HG03135 (cell line): ENCODE measurements around the gene PLEKHF1.
A peak's percentile ranks its signal among the peaks of the same experiment; 100 is the strongest.
"Not testable (repeated sequence)": the region's sequence is repeated elsewhere in the genome, so short reads cannot be mapped to it uniquely, and the experiment has no call there.

ENCODE experiments used
- ATAC-seq: cut with Tn5 transposase; IDR thresholded peaks from one replicate; pipeline ENCODE4 v1.9.1; 2021; ENCODE audit warnings: mild to moderate bottlenecking, moderate library complexity; ENCODE audit not compliant: unreplicated experiment

The PLEKHF1 gene

DNA sequence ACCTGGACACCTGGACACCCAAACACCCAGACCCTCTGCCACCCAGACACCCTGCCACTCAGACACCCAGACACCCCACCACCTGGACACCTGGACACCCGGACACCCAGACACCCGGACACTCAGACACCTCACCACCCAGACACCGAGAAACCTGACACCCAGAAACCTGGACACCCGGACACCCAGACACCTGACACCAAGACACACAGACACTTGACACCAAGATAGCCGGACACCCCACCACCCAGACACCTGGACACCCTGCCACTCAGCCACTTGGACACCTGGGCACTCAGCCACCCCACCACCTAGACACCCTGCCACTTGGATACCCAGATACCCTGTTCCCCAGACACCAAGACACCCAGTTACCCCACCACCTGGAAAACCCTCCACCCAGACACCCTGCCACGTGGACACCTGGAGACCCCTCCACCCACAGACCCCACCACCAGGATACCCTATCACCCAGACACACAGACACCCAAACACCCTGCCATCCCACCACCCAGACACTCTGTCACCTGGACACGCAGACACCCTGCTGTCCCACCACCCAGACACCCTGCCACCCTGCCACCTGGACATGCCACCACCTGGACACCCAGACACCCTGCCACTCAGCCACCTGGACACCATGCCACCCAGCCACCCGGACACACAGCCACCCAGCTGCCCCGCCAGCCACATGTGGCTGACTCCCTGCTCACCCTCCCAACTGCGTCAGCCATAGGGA lies 32.4 kb downstream of the PLEKHF1 start:
- no peak for ATAC-seq

DNA sequence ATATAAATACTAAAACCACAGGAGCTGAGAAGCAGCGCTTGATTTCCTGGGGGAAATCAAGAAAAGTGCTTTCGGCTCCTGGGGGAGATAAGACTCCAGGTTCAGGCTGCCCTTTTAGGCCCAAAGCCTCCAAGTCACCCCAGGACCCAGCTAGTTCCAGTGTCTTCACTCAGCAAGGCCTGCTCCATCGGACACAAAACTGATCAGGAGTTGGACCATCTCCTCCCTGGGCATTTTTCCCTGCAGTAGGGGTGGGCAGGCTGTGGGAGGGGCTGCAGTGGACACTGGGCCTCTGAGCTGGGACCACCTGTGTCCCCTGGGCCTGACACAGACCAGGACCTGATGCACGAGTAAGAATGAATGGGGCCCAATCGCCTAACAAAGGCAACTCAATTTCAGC lies 34.6 kb downstream of the PLEKHF1 start:
- ATAC-seq = no peak

DNA sequence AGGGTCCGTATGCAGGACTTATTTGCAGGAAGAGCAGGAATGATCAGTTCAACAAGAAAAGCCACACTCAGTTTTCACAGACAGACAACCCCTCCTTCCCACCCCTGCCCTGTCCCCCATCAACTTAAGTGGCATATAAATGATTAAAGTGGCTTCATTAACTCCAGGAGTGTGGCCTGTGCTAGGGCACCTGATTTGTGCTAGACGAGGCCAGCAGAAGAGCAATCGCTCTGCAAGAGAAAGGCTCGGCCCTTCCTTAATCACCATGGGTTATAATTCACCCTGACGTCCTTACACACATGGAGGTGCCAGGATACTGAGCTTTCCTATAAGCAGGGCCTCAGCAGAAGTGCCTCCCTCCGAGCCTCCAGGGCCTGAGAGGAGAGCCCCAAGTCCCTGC lies 35.2 kb downstream of the PLEKHF1 start:
- no peak for ATAC-seq

DNA sequence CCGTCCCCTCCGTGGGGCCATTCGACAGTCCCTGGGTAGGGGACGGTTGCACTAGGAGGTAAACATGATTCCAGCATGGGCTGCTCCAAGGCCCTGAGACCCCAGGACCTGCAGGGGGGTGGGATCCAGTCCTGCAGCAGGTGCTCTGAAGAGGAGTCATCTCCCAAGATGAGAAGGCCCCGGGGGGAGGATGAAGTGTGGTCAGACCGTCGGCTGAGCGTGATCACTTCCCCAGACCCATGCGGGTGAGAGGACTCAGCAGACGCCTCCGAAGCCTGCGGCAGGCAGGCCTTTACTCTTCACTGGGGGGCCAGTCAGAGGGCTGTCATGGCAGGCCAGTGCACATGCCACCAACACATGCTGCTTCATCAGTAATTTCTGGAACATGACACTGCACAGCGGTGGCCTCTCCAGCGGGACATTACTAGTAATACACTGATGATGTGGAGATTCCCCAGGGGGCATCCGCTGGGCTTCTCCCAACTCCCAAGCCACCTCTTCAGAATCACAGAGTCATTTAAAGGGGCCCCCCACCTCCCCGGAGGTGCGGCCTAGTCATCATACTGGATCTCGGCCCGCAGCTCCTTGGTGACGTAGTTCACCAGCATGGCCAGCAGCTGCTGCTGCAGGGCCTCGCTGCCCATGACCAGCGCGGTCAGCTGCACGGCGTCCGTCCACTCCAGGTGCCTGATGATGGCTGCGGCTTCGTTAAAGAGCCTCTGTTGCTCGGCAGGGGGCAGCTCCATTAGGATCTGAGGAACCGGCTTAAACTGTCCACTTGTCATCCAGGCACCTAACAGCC lies 37.1 kb downstream of the PLEKHF1 start:
- no peak for ATAC-seq

DNA sequence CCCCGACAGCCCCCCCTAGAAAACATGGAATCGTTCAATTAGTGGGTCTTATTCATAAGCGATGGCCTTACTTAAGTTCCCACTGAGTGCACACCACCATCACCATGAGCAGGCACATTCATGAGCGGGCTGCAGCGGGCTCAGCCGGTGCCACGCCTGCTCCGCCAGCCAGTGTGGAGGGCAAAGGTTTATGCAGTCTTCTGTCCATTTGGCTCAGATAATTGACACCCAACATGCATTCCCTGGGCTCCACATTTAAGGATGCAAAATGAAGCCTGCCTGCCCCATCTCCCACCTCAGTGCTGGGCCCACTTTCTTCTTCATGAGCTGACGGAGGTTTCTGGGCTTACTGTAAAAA lies 37.7 kb downstream of the PLEKHF1 start:
- no peak for ATAC-seq

DNA sequence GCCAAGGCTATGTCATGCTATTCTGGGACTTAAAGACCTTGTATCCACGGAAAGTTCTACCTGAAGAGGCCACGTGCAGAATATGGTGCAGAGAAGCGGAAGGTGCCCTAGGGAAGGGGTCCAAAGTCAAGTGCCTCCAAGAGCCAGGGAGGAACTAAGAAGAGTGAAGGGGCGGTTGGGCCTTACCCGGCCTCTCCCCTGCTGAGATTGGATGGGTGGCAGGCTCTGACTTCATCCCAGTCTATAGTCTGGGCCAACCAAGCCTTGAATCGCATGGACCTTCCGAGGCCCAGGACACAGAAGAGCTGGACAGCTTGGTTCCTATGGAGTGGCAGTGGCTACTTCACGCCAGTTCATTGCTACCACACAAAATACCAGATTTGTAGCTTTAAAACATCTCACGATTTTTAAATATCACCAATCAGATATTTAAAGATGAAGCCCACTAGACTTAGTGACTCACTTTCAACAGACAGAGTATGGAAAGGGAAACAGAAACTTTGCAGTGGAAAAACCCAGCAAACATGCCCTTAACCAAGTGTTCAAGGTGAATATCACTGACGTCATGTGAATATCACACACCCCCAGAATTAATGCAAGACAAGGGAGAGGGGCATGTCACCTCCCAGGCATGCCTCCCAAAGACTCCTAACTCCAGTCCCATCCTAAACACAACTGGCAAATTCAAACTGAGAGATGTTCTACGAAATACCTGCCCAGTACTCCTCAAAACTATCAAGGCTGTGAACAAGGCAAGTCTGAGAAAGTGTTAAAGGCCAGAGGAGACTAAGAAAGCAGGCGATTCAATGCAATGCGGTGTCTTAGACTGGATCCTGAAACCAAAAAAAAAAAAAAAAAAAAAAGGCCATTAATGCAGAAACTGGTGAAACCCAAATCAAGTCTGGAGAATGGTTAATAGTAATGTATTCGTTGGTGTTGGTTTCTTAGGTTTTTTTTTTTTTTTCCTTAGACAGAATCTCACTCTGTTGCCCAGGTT lies 39.6 kb downstream of the PLEKHF1 start:
- ATAC-seq = no peak

DNA sequence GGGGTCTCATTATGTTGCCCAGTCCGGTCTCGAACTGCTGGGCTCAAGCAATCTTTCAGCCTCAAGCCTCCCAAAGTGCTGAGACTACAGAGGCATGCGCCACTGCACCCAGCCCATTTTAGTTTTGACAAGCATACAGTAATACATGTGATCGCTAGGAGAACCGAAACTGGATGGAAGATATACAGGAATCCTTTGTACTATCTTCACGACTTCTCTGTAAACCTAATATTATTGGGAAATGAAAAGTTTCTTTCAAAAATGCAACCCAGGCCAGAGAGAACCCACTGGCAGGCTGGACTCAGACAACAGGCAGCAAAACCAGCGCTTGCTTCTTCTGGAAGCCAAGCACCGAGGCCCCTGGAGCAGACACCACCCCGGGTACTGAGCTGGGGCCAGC lies 40.4 kb downstream of the PLEKHF1 start:
- no peak for ATAC-seq

DNA sequence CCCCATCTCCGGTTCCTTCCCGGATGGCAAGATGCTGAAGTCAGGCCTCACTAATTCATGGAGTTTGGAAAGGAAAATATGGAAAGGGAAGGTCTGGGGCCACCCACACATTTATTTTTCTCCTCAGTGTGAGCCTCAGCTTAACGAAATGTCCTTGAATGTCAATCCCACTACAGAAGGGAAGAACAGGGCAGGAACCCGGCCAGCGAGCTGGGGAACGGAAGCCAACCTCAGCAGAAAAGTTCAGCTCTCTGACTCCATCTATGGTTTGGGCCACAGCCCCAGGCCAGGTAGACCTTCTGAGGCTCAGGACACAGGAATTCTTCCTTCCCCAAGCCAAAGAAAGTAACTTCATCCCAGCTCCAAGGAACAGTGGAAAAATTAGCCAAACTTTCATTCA lies 41.4 kb downstream of the PLEKHF1 start:
- ATAC-seq = no peak

DNA sequence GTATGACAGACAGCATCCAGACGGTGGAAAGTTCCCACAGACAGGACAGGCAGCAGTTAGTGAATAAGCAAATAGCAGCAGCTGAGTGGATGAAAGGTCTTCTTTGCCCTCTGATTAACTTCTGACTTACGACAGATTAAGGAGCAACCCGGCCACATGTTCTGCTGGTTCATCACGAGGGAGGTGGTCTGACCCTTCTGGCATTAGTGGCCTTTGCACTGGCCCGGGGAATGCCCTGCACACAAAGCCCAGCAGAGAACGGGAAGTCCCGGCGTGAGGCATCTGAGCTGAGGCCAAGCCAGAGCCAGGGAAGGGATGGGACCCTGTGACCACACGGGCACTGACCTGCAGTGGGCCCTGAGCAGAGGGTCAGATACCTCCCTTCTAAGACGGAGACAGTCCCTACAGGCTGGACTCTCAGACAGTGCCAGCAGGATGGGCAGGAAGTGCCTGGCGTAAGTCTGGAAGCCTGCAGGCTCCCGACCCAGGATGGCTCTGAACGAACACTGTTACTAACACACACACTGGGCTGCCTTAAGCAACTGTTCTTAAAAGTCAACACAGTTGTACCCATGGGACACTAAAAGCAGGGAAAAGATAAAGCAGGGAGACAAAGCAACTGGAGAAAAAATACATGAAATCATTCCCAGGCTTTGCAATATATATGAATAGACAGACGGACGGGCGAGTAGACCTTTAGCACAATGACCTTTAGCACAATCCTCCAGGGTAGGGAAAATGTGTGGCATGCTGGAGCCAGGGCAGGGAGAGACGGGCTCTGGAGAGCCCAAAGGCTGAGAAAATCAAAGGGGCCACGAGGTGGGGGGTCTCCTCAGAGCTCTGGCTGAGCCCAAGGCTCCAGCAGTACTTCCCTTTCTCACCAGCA lies 43.5 kb downstream of the PLEKHF1 start:
- no peak for ATAC-seq

DNA sequence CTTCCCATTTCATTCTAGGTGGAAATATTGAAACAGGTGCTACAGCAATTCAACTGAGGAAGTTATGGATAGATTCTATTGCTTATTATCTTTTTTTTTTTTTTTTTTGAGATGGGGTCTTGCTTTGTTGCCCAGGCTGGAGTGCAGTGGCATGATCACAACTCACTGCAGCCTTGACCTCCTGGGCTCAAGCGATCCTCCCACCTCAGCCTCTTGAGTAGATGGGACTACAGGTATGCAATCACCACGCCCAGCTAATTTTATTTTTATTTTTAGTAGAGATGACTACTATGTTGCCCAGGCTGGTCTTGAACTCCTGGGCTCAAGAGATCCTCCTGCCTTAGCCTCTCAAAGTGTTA lies 44.2 kb downstream of the PLEKHF1 start:
- ATAC-seq = not testable (repeated sequence)

DNA sequence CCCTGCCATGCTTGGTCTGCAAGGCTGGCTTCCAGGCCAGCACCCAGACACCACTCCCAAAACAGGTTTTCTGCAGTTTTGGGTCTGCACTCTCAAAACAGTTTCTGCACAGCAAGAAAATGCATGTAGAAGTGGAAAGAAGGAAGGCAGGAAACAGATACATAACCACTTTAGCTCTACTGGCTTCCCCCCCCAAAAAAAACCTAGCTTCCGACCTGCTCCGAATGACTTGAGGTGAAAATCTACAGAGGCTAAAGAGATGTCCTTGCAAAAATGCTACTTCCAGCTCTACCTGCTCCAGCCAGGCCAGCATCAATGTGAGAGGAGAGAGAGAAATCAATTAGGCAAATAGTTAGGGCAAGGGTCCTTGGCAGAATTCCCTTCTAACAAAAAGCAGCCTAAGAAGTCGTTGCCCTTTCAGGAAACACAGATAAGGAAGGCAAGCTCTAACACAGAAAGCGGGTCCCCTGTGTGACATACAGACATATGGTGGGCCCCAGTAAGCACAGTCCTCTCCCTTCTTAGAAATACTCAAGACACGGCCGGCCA lies 46.4 kb downstream of the PLEKHF1 start:
- ATAC-seq = no peak

DNA sequence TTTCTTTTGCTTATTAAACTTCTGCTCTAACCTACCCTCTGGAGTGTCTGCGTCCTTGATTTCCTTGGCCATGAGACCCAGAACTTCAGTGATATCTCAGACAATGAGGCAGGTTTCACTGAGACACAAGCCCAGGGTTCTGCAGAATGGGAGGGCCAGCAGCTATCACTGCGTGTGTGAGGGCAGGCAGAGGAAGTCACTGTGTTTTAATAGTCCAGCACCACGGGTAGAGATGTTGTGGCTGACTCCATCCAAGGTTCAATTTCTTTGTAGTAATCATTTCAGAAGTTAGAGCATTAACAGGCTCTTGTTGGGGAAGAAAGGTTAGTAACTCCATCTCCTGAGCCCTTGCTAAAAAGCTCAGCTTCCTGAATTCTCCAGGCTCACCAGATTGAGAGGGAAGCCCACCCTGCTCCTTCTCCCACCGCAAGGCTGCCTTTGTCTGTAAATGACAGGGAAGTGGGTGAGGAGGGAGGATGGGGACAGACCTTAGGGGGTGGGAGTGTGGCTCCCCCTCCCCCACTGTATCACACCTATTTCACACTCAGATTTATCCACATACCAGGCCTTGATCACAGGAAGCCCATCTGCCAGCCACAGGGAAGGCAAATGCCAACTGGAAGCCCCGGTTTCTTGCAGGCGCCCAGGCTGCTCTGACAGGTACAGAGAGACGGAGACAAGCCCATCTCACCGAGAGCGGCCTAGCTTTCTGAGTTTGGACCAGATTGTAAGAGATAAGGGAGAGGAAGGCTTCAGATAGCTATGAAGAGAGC lies 47.7 kb downstream of the PLEKHF1 start:
- no peak for ATAC-seq

DNA sequence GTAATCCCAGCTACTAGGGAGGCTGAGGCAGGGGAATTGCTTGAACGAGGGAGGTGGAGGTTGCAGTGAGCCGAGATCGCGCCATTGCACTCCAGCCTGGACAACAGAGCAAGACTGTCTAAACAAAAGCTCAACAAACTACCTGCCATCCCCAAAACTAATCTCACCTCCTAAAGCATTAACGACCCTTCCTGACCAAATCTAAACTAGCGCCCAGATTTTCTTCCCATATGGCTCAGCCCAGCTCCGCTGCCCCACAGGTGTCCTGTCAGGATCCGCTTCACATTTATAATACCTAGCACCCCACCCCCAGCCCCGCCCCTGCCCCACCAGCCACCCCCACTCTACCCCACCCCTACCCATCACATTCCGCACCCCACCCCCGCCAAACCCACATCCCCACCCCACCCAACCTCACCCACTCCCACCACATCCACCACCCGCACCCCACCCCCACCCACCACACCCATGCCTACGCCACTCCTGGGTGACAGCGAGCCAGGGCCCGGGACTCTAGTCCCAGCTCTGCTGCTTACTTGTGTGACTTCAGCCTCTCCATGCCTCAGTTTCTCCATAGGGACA lies 49.2 kb downstream of the PLEKHF1 start:
- peak; percentile 22 for ATAC-seq

DNA sequence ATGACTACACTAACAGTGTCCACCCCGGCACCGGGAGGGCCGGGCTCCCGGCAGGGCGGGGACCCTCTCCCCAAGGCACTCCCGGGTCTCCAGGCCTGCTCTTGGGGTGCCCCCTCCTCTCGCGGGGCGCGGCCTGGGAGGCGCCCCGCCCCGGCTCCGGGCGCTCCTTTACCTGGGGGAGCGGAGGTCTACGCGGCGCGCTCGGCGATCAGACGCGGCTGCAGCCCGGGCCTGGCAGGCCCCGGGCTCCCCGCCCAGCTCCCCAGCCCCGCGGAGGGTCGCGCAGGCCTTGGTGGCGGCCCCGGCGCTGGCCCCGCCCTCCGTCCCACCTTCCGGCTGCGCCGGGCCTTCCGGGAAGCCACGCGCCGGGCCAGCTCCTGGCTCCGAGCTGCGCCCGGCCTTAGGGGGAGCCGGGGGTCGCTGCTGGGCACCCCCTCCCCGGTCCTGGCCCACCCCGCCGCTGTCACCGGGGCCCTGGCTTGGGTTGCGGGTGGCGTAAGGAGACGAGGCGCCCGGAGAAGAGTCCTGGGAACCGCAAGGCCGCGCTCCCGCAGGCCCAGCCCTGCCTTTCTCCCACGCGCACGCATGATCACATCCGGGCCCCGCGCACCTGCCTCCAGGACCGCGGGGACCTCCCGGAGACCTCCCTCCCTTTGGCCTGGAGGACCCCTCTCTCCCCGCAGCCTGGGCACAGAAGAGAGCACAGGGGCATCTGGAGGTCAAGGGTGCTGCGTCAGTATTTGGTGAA lies 49.9 kb downstream of the PLEKHF1 start, which contains the start of gene C19orf12:
TSS of gene C19orf12 (minus strand) at position 309 of the 748 bp plus-strand sequence. CDS start 6,848 bp downstream, outside the sequence.
- peak; percentile 57 for ATAC-seq

DNA sequence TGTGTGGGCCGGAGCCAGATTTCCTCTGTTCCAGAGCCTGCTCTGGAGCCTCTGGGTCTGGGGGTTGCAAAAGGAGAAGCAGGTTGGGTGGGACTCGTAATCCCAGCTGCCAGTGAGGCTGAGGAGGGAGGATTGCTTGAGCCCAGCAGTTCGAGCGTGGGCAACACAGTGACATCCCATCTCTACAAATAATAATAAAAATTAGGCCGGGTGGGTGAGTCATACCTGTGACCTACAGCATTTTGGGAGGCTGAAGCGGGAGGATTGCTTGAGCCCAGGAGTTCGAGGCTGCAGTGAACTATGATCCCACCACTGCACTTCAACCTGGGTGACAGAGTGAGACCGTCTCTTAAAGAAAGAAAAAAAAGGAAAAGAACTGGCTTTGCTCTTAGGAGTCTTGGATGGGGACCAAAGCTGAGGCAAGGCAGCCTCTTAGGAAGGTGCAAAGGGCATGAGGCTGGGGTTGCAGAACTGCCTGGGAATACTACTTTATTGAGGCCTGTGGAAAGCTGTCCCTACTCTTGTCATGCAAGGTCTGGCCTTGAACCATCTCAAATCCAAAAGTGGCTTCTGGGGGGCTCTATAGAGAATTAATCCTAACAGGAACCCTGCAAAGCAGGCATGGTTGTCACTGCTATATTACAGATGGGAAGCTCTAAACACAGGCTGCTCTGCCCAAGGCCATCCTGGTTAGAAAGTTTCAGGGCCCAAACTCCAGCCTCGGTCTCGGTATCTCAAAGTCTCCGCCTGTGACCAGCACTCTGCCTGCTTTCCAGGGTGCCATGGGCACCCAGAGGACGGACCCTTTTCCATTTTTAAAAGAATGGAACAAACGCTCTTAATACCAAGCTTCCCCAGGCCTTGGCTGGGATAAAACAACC lies 50.7 kb downstream of the PLEKHF1 start:
- ATAC-seq = peak; percentile 2

DNA sequence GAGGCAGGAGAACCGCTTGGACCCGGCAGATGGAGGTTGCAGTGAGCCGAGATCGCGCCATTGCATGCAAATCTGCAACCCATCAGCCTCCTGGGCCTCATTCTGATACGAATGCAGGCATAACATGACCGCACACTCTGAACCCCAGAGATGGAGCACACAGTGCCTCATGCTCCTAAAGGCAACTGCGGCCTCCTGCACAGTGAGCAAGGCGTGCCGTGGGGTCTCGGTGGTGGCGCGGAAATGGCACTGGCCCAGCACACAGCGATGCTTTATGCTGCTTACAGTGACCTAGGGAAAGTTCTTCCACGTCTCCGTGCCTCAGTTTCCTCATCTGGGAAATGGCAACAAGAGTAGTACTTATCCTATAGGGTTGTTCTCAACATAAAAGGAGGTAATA lies 51.8 kb downstream of the PLEKHF1 start:
- no peak for ATAC-seq

DNA sequence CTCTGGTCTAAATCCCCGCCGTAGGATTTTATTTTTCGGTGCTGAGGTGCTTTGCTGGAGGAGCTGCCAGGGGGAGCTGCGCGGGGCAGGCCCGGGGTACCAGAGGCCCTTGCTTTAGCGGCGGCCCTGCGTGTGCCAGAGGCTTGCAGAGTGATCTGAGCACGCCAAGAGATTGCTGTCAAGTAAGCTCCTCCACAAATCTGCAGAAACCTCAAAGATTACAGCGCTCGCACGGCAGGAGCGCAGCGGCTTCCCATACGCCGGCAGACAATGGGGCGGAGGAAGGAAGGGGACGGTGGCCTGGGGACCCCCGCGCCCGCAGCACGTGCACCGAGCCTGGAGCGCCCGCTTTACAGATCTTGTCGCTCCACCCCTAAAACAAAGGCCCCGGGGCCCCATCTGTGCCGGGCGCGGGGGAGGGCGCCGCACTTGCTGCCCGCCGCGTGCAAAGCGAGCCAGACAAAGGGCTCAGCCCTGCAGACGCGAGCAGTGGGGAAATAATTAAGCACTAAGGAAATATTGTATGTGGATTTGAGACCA lies 58.9 kb downstream of the PLEKHF1 start:
- ATAC-seq = no peak
